Upper lobe of left lung (tissue), 6 donors: ENCODE data around the gene TAF3. TPM values are rescaled to one million over a fixed set of nuclear protein-coding genes. Genes with fewer than 3 reads are reported as not detected.

Experiments
- ATAC-seq, 2 donors: fragments of 200-7000 bp; cut with Tn5 transposase; one replicate each; pipeline ENCODE4 v1.9.1; 2022; ENCODE audit warnings: mild to moderate bottlenecking in 2 of 2, moderate library complexity in 2 of 2; ENCODE audit not compliant: low FRiP score in 2 of 2
- DNase-seq, 2 donors: peaks; one replicate each; pipeline ENCODE4 v3.0.0-alpha.2; 2019 to 2020
- H3K27ac ChIP-seq, 4 donors: fragments of 200-600 bp; sonication (generic); one replicate each; pipeline ENCODE4 v1.5.1; 2016 to 2019
- H3K27me3 ChIP-seq, 4 donors: fragments of 200-600 bp; sonication (generic); one replicate each; pipeline ENCODE4 v1.5.1; 2017 to 2019
- H3K36me3 ChIP-seq, 4 donors: fragments of 200-600 bp; sonication (generic); one replicate each; pipeline ENCODE4 v1.5.1; 2016 to 2019
- H3K4me1 ChIP-seq, 4 donors: fragments of 200-600 bp; sonication (generic); one replicate each; pipeline ENCODE4 v1.5.1; 2018 to 2019
- H3K4me3 ChIP-seq, 4 donors: fragments of 200-600 bp; sonication (generic); one replicate each; pipeline ENCODE4 v1.5.1; 2017 to 2019; ENCODE audit warnings: mild to moderate bottlenecking in 2 of 4, moderate library complexity in 1 of 4
- H3K9me3 ChIP-seq, 4 donors: fragments of 200-600 bp; sonication (generic); one replicate each; pipeline ENCODE4 v1.5.1; 2018 to 2019
- CTCF ChIP-seq, 6 experiments: fragments of 450-650 bp in 4 of 6; fragments of 200-600 bp in 2 of 6; sonication (generic) in 2 of 6; IDR thresholded peaks; one replicate each; pipeline ENCODE4 v1.5.1; 2016 to 2019; ENCODE audit warnings: antibody characterized with exemption in 6 of 6
- EP300 ChIP-seq, 4 donors: sonication (generic); formaldehyde crosslinking; IDR thresholded peaks; one replicate each; pipeline ENCODE4 v1.5.1; 2017; ENCODE audit warnings: antibody characterized with exemption in 4 of 4, control low read depth in 2 of 4
- POLR2A ChIP-seq, 4 donors: fragments of 450-650 bp; IDR thresholded peaks; one replicate each; pipeline ENCODE4 v1.5.1; 2016 to 2017; ENCODE audit warnings: antibody characterized with exemption in 4 of 4, mild to moderate bottlenecking in 2 of 4
- POLR2AphosphoS5 ChIP-seq, 2 donors: sonication (generic); formaldehyde crosslinking; IDR thresholded peaks; one replicate each; pipeline ENCODE4 v1.5.1; 2017; ENCODE audit warnings: antibody characterized with exemption in 2 of 2
- WGBS, 2 donors: methylation state at CpG; one replicate each; pipeline ENCODE4 v1.1.5; 2017 to 2018; 5-methylcytosine and 5-hydroxymethylcytosine counted together
- total RNA-seq, 6 donors: library from RNA; depleted of rRNA in 4 of 6; stranded (reverse); fragments of >200 nt in 4 of 6; gene quantifications; one replicate each; pipeline versions ENCODE4 v1.1.0 to v1.2.1, GENCODE V29; 2016 to 2021
- donor health status: DM: no; HTN: no; CAD: no; lungs with moderate emphysema.
- donor health status: DM: no; HTN: yes; CAD: no; lungs with severe emphysema.

The TAF3 gene
- total RNA-seq, 6 donors from 2014 or later = 6.8 to 16.8 (median 10.1) TPM

DNA sequence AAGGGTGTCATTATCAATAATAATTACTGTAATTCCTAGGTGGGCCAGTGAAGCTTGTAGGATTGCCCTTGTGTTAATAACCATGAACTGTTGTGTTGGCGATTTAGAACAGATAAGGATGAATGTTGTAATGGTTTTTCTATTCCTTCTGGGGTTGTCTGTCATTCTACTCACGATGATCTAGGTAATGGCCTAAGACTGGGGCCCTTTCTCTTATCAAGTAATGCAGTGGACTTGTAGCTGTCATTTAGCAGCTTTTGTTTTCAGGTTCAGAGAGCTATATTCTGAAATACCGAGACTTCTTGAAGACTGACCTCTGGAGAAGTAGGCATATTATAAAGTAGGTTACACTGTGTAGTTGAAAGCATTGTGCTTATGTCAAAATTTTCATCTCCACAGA, 110.2 kb downstream of the TAF3 start:
- Histone ChIP-seq H3K9me3 (no peaks in the 10 kb centered on the region), H3K4me3 (no peak overlapping the region), H3K27ac (no peak overlapping the region), H3K27me3 (no peaks in the 10 kb centered on the region), H3K4me1 (no peaks in the 10 kb centered on the region), H3K36me3 (no peaks in the 10 kb centered on the region)
- ATAC-seq (no peak), DNase-seq (no peak)
- TF ChIP-seq CTCF (IDR thresholded peaks at IDR 0.05) (no peak), POLR2AphosphoS5 (IDR thresholded peaks at IDR 0.05) (no peak), POLR2A (IDR thresholded peaks at IDR 0.05) (no peak), EP300 (IDR thresholded peaks at IDR 0.05) (no peak)
- WGBS, 2 donors = 96 to 97% methylated on average over 3 of the region's 3 CpGs

DNA sequence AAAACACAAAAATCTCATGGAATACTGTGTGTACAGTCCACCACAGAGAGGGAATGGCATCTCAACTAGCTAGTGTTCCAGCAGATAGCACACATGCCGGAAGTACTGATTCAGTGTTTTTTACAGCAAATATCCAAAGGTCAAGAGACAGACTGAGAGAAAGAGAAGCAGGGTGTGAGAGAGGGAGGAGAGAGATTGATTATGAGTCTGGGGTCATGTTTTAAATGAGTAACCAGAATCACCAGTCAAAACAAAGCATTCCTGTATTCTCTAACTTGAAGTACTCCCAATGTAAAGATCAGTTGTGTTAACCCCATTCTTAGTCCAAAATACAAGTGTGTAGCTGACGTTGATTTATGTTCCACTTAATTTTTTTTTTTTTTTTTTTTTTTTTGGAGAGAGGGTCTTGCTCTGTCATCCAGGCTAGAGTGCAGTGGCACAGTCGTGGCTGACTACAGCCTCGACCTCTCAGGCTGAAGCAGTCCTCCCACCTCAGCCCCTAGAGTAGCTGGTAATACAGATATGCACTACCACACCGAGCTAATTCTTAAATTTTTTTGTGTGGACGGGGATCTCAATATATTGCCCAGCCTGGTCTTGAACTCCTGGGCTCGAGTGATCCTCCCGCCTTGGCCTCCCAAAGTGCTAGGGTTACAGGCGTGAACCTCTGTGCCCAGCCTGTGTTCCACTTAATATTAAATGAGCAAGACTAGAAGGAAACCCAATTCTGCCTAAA, 114.2 kb downstream of the TAF3 start:
- no peak for ATAC-seq
- H3K36me3 ChIP-seq = no peaks in the 10 kb centered on the region
- TF ChIP-seq POLR2AphosphoS5 (IDR thresholded peaks at IDR 0.05) (no peak), POLR2A (IDR thresholded peaks at IDR 0.05) (no peak), EP300 (IDR thresholded peaks at IDR 0.05) (no peak), CTCF (IDR thresholded peaks at IDR 0.05) (no peak)
- 88 to 93% methylated on average over 9 of the region's 9 CpGs for WGBS, 2 donors
- no peak overlapping the region for H3K4me3 ChIP-seq
- H3K27me3 ChIP-seq = no peaks in the 10 kb centered on the region
- H3K27ac ChIP-seq = no peak overlapping the region
- no peaks in the 10 kb centered on the region for H3K9me3 ChIP-seq
- no peak for DNase-seq
- no peaks in the 10 kb centered on the region for H3K4me1 ChIP-seq

- H3K36me3 ChIP-seq = no peaks in the 10 kb centered on the region
- H3K27ac ChIP-seq = no peak overlapping the region
- no peak overlapping the region for H3K4me3 ChIP-seq
- DNase-seq (no peak), ATAC-seq (no peak)
- no peak for TF ChIP-seq CTCF (IDR thresholded peaks at IDR 0.05)
- no peaks in the 10 kb centered on the region for H3K4me1 ChIP-seq
- no peaks in the 10 kb centered on the region for H3K9me3 ChIP-seq
- 59 to 61% methylated on average over 3 of the region's 3 CpGs for WGBS, 2 donors
- no peaks in the 10 kb centered on the region for H3K27me3 ChIP-seq
Measured at GRCh38 chr10:7933262-7933661, 115.0 kb downstream of the TAF3 start.

DNA sequence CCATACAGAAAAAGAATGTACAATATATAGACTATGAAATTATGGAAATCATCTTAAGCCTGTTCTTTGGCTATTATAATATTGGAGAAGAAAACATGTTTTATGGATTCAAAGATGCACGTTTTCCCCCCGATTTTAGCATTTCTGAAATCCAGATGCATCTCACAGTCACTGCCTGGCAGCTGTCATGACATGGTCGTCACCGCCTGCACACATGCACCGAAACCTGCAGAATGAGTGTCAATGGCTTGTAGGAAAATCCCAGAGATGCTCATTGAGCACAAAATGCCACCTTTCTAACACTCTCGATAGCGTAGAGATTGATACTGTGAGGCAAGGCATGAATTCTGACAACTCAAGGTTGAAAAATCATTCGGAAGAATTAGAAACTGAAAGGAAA, 115.5 kb downstream of the TAF3 start:
- Histone ChIP-seq H3K9me3 (no peaks in the 10 kb centered on the region), H3K4me3 (no peak overlapping the region), H3K4me1 (no peaks in the 10 kb centered on the region), H3K27me3 (no peaks in the 10 kb centered on the region), H3K36me3 (no peaks in the 10 kb centered on the region), H3K27ac (no peak overlapping the region)
- TF ChIP-seq EP300 (IDR thresholded peaks at IDR 0.05) = no peak
- no peak for TF ChIP-seq POLR2AphosphoS5 (IDR thresholded peaks at IDR 0.05)
- no peak for TF ChIP-seq CTCF (IDR thresholded peaks at IDR 0.05)
- TF ChIP-seq POLR2A (IDR thresholded peaks at IDR 0.05) = no peak
- WGBS, 2 donors = 94 to 96% methylated on average over 8 of the region's 8 CpGs
- ATAC-seq = no peak
- DNase-seq = no peak

DNA sequence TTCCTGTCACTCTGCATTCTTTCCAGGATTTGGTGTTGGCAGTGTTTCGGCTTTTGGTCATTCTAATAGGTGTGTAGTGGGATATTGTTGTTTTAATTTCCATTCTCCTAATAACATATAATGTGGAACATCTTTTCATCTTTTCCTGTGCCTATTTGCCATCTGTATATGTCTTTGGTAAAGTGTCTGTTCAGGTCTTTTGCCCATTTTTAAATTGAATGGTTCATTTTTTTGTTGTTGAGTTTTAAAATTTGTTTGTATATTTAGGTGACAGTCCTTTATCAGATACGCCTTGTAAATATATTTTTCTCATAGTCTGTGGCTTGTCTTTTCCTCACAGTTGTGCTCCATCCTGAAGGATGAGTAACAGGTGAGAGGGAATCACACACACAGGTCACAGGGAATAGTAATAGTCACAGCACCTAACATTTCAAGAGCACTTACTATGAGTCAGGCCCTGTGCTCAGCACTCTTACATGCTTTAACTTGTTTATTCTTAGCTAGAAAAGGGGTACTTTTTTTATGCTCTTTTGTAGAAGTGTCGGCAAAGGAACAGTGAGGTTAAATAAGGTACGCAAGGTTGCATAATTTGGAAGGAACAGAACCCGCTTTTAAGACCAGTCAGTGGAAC, 119.1 kb downstream of the TAF3 start:
- 85 to 89% methylated on average over 5 of the region's 5 CpGs for WGBS, 2 donors
- no peak for ATAC-seq

More for the DNA sequence above, 119.1 kb downstream of the TAF3 start:
- H3K27ac ChIP-seq = no peak overlapping the region
- H3K27me3 ChIP-seq = no peaks in the 10 kb centered on the region
- H3K9me3 ChIP-seq = no peaks in the 10 kb centered on the region
- peak in 1 of 4 donors; percentile 26 for TF ChIP-seq EP300 (IDR thresholded peaks at IDR 0.05)
- no peak for TF ChIP-seq POLR2A (IDR thresholded peaks at IDR 0.05)
- peaks cover 0 to 3% (median 0%) of the 10 kb centered on the region in 4 donors for H3K4me1 ChIP-seq
- DNase-seq = no peak
- H3K36me3 ChIP-seq = no peaks in the 10 kb centered on the region
- no peak overlapping the region for H3K4me3 ChIP-seq
